Hepatocyte (in vitro differentiated cells): ENCODE results near the gene WDFY1.

Experiments
- EZH2 ChIP-seq: fragments of 200-600 bp; sonication (generic); IDR thresholded peaks from 2 replicates; pipeline ENCODE4 v1.6.1; 2016; ENCODE audit warnings: antibody characterized with exemption, mild to moderate bottlenecking, borderline replicate concordance
- EZH2phosphoT487 ChIP-seq: fragments of 200-600 bp; sonication (generic); IDR thresholded peaks from one replicate; pipeline ENCODE4 v1.6.1; 2018; ENCODE audit warnings: antibody characterized with exemption, mild to moderate bottlenecking, low read depth, moderate library complexity; ENCODE audit not compliant: unreplicated experiment, severe bottlenecking
- TF ChIP-seq, protein P1 (sequence below): fragments of 200-600 bp; sonication (generic); IDR thresholded peaks from 2 replicates; pipeline ENCODE4 v1.5.1; 2016; ENCODE audit warnings: antibody characterized with exemption, mild to moderate bottlenecking; ENCODE audit not compliant: poor library complexity

DNA sequence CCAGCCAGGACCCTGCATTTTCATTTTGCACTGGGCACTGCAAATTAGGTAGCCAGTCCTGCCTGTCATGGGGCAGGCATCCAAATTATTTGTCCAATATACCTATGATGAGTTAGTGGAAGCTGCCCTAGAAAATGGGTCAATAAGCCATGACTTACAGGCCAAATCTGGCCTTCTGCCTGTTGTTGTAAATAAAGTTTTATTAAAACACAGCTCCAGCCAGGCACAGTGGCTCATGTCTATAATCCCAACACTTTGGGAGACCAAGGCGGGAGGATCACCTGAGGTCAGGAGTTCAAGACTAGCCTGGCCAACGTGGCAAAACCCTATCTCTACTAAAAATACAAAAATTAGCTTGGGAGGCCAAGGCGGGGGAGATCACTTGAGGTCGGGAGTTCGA is 116.0 kb downstream of the WDFY1 start:
- TF ChIP-seq, protein P1, sequence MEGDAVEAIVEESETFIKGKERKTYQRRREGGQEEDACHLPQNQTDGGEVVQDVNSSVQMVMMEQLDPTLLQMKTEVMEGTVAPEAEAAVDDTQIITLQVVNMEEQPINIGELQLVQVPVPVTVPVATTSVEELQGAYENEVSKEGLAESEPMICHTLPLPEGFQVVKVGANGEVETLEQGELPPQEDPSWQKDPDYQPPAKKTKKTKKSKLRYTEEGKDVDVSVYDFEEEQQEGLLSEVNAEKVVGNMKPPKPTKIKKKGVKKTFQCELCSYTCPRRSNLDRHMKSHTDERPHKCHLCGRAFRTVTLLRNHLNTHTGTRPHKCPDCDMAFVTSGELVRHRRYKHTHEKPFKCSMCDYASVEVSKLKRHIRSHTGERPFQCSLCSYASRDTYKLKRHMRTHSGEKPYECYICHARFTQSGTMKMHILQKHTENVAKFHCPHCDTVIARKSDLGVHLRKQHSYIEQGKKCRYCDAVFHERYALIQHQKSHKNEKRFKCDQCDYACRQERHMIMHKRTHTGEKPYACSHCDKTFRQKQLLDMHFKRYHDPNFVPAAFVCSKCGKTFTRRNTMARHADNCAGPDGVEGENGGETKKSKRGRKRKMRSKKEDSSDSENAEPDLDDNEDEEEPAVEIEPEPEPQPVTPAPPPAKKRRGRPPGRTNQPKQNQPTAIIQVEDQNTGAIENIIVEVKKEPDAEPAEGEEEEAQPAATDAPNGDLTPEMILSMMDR = no peak
- TF ChIP-seq EZH2 (no peak), EZH2phosphoT487 (no peak)
